Transverse colon (tissue), 1 donor: Measurements from ENCODE around the gene COMMD9.

ENCODE experiments used
- EP300 ChIP-seq: sonication (generic); formaldehyde crosslinking; IDR thresholded peaks from one replicate; pipeline ENCODE4 v1.6.1; 2017; ENCODE audit warnings: antibody characterized with exemption, low read depth
- POLR2A ChIP-seq: fragments of 450-650 bp; IDR thresholded peaks from one replicate; pipeline ENCODE4 v1.6.1; 2016; ENCODE audit warnings: antibody characterized with exemption, mild to moderate bottlenecking, moderate library complexity

GRCh38 chr11:36305047-36305446, 15.8 kb upstream of the COMMD9 start:
- TF ChIP-seq POLR2A, result no peak
- no peak for TF ChIP-seq EP300
